RCC 7860 (cell line): ENCODE results near the gene GEMIN7.

Experiments used
- DNase-seq: peaks from one replicate; pipeline ENCODE4 v3.0.0-alpha.2; 2015; ENCODE audit warnings: low spot score
- FAIRE-seq: peaks from 2 replicates; lab custom pipeline; 2012; peaks lifted over from hg19 to GRCh38; lab: Jason Lieb, UNC

GEMIN7 gene

DNA sequence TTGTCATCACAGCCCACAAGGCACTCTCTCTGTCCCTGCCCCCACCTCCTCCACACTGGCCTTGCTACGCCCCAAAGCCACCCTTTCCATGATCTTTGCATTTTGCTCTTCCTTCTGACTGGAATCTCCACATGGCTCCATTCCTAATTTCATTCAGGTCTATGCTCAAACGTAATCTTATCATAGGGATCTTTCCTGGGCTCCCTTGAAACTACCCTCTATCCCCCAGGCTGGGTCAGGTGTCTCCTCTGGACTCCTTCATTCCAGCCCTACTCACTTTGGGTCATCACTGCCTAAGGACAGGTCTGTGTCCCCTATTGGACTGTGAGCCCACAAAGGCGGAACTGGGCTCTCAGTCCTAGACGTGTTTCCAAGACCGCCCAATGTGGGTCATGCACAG, 3.1 kb downstream of the GEMIN7 start:
- no peak for DNase-seq
- no peak for FAIRE-seq

DNA sequence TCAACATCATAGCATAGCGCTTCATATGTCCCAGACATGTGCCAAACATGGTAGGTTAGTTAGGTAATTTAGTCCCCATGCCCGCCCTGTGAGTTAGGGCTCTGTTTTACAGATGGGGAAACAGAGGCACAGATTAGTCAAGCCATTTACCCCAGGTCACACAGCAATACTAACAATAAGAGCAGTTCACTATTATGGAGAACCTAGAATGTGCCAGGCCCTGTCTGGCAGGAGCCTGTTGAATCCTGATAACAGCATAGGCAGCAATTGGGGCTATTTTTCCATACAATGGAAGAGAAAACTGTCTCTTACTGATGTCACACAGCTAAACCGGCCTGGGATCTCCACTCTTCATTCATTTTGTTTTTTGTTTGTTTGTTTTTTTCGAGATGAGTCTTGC, 7.4 kb downstream of the GEMIN7 start:
- no peak for DNase-seq
- no peak for FAIRE-seq

DNA sequence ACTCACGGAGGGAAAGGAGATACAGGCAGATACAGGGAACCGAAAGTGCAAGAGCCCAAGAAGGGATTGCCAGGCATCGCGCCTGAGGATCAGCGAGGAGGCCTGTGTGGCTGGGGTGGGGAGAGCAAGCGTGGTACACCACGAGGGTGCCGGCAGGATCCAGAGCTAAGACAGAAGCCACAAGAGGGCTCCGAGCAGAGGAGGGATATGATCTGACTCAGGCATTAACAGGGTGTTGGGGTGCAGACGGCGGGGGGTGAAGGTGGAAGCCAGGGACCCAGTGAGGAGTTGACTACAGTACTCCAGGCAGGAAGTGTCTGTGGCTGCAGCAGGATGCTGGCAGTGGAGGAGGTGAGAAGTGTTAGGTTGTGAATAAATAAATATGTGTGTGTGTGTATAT, 8.5 kb downstream of the GEMIN7 start:
- FAIRE-seq, result no peak

DNA sequence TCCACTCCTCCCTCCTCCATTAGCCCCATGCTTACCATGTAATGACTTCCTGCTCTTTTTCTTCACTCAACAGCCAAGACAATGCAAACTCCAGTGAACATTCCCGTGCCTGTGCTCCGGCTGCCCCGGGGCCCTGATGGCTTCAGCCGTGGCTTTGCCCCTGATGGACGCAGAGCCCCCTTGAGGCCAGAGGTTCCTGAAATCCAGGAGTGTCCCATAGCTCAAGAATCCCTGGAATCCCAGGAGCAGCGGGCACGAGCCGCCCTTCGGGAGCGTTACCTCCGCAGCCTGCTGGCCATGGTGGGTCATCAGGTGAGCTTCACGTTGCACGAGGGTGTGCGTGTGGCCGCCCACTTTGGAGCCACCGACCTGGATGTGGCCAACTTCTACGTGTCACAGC, 11.0 kb downstream of the GEMIN7 start:
- no peak for DNase-seq
- FAIRE-seq, result no peak

More for the DNA sequence above, 8.5 kb downstream of the GEMIN7 start:
- DNase-seq, result no peak

DNA sequence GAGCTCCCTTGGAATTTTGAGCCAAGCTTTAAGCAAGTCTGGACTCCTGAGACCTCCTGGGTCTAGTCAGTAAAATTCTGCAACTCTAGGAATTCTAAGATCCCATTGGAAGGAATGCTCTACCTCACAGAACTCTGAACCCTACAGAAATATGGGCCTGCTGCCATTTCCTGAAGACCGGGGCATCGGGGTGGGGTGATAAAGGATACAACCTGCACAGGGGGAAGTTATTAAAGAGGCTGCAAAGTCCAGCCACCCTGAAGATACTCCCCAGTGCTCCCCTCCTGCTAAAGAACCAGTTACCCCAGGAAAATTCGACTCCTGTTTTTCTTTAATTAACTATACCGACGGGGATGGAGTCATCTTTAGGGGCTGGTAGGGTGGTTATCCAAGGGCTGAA, 11.5 kb downstream of the GEMIN7 start:
- FAIRE-seq, result no peak

DNA sequence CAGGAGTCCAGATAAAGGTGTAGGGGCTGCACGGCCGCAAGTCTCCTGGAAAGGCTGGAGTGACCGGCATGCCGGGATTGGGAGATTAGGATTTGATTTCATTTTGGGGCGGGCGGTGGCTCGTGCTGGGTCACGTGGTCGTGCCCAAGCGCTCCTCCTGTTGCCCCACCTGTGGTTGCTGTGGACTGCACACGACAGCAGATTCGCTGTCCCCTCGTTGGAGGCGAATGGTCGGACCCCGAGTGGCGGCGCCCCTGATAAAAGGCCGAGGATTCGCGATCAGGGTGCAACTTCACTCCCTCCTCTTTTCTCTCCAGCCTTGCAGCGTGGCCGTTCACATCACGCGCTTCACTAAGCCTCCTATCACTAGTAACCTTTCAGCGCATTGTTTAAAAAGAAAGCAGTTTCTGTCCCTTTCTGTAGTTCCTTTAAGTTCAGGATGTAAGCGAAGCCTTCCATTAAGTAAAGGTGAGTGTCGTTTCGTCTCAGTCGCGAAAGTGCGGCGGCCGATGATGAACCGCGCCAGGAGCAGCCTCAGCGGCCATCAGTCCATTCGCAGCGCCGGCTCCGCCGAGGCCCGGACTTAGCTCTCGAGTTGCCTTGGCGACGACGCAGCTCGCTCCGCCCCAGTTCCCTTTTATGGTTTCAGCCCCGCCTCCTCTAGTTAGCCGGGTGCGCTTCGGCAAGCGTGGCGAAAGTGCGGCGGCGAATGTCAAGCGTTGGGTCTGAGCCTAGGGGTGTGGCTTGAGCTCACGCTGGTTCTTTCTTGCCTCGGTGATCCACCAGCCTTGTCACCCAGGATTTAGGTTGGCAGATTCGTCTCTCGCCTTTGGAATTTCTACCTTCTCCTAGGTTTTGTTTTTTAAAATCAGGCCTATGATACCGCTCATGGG, 12.2 kb downstream of the GEMIN7 start:
- FAIRE-seq (peak; percentile 61), DNase-seq (peak; percentile 84)

More for the DNA sequence above, 11.5 kb downstream of the GEMIN7 start:
- DNase-seq, result no peak

DNA sequence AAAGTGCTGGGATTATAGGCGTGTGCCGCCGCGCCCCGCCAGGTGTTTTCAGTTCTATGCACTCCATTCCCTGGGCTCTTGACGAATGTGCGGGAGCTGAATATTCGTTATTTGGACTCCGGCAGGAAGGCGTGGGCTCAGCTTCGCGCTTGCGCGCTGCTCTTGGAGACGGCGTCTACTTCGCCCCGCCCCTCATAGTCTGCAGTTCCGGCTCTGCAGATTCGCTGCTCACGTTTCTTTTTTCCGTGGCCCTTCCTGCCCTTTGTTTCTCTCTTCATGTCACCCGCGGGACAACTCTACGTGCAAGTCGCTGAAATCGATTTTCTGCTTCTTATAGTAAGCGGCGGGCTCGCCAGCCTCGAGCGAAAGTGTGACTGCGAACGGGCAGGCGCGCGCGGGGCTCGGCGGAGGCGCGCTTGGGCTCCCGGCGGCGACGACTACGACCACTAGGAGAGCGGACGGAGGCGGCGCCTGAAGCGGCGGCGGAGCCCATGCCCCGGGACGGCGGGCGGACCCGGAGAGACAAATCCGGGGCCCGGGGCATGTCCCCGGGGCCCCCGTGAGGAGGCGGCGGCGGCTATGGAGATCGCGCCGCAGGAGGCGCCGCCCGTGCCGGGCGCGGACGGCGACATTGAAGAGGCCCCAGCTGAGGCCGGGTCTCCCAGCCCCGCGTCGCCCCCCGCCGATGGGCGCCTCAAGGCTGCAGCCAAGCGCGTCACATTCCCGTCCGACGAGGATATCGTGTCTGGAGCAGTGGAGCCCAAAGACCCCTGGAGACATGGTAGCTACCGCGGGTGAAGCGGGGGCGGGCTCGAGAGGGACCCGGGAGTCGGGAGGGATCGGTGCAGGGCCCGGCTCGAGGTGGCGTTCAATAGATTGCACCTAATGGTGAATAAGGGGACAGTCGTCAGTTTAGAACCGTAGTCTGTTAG, 14.0 kb downstream of the GEMIN7 start, which contains the start of gene PPP1R37:
PPP1R37 (plus strand) TSS at position 433 of the 932 bp plus-strand sequence; CDS start at position 580, 147 bp downstream.
- FAIRE-seq, result peak; percentile 65
- peak; percentile 90 for DNase-seq

DNA sequence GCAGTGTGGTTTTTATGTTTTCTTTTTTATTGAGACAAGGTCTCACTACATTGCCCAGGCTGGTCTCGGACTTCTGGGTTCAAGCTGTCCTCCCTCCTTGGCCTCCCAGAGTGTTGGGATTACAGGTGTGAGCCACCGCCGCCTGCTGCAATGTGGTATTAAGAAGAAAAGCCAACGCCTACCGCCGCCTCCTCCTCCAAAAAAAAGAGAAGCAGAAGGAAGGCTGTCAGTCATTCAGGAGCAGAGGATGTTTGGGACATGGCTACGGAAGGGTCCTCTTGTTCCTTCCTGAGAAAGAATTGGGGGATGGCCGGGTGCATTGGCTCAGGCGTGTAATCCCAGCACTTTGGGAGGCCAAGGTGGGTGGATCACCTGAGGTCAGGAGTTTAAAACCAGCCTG, 15.1 kb downstream of the GEMIN7 start:
- DNase-seq (no peak), FAIRE-seq (no peak)

DNA sequence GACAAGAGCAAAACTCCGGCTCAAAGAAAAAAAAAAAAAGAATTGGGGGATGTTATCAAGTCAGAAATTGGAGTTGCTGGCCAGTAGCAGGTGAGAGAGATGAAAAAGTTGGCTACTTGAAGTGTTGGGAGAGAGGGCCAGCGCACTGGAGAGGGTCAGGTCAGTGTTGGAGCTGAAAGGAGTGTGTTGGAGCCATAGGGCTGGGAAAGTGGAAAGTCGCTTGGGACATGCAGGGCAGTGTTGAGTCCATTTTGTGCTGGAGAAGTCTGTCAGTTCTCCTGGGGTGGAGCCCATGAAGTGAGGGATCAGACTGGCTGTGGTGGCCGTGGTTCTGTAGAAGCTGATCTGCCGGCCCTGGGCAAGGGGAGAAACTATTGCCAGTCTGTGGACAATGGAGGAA, 15.6 kb downstream of the GEMIN7 start:
- no peak for DNase-seq
- FAIRE-seq, result no peak

DNA sequence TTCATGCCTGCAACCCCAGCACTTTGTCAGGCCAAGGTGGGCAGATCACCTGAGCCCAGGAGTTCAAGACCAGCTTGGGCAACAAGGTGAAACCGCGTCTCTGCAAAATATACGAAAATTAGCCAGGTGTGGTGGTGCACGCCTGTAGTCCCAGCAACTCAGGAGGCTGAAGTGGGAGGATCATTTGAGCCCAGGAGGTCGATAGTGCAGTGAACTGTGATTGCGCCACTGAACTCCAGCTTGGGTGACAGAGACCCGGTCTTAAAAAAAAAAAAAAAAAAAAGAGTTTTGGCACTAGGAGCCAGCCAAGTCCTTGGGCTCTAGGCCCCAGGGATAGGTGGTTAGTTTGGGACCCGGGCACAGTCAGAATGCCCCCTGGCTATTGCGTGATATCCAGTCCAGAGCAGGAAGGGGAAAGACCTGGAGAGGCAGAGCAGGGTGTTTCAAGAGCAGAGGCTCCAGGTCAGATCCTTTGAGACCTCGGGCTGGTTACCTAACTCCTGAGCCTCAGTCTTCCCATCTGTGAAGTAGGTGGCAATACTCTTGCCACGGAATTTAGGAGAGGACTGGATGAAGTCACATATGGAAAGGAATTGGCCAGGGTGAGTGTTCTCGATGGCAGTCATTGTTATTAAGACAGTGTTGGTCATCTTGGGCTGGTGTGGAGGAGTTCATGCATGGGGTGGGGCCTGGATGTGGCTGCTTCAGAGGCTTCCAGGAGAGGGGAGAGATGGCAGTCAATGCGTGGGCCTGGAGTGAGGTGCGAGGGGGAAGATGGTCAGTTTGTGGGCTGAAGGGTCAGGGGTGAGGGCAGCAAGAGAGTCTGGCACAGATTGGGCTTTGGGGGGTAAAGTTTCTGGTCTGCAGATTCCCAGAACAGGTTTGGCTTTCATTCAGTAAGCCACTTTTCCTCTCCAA, 16.7 kb downstream of the GEMIN7 start:
- FAIRE-seq (no peak), DNase-seq (no peak)

DNA sequence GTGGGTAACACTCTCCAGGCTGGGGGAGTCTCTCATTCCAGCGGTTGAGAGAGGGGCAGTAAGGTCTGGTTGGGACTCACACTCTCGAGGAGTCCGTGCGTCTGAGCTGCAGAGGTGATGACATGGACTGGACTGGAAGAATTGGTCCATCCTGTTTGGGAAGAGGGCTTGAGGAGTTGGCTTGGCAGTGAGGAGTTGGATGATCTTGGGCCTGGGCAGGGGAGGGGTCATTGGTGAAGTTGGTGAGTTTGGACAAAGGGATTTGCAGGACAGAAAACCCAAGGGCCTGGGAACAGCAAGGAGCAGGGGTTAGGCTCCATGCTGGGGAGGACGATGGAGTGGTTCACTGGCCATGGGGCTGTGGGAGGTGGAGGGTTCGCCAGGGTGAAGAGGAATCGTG, 17.6 kb downstream of the GEMIN7 start:
- DNase-seq (no peak), FAIRE-seq (no peak)

DNA sequence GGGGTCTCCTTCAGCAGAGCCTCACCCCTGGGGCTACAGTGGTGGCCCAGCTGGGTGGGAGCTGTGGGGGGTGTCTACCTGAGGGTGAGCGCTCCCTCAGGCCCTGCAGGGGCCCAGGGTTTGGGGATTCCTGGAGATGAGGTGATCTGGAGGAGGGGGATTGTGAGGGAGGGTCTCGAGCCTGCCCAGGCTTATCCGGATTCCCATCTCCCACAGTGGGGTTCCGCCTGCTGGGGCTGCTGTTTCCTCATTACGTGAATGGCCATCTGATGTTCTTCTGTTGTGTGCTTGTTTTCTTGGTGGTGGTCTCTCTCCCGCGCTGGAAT, 18.4 kb downstream of the GEMIN7 start:
- DNase-seq (no peak), FAIRE-seq (no peak)

DNA sequence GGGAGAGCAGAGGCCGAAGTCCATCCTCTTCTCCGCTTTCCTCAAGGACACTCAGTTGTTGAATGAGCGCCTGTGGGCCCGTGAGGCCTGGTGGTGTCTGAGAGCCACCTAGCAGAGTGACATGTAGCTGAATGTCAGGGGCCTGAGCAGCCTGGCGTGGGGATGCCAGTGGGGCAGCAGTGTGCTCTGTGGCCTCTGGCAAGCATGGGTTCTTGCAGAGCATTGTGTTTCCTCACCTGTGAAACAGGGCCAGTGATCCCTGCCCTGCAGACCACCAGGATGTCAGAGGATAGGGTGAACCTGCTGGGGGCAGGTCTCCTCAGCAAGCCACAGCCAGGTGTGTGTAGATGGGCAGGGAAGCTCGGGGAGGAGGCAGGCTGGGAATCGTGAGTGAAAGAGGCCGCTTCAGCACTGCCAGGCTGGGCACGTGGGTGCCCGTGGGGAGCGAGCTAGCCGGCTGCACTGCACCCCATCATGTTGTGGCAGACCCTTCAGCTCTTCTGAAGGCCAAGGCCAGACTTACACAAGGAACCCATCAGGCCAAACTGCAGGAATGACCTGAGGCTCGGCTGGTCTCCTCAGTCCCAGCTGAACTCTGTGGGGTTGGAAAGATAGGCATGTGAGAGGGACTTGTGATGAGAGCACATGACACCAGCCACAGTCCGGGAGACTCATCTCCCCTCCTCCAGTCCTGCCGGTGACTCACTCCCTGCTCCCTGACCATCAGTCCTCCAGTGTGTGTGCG, 18.9 kb downstream of the GEMIN7 start:
- peak; percentile 84 for DNase-seq
- FAIRE-seq, result peak; percentile 87

DNA sequence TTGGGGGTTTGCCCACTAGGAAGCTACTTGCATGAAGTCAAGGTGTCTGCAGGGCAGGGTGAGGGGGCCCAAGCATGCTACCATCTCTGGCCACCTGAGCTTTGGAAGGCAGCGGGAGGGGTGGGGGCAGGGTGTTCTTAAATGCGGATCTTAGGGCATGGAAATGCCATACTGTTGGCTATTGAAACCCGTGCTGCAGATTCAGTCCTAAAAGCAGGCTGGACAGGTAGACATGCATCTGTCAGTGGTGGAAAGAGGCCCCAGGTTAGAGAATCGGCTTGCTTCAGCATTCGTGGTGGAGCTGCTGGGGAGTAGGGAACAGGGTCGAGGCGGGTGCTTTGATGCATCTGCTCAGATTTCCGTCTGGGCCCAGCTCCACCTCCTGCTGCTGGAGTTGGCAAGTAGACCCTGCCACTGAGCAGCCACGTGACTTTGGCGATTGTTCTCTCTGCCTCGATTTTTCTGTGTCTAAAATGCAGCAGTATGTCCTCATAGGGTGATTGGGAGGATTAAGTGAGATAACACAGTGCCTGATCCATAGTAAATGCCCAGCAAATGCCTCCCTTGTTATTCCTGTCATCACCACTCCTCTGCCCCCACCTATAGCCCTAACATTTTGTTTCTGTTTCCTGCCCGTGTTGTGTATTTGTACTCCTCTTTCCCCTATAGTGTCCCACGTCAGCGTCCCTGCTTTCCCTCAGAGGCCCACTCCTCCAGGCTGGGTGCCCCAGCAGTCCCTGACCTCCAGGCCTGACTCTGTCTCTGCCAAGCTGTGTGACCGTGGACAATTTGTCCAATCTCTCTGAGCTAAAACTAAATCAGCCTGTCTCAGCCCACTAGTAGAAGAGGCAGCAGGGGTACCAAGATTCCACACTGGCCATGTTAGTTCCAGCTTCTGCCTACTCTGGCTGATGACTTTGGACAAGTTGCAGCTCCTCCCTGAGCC, 19.7 kb downstream of the GEMIN7 start:
- DNase-seq, result no peak
- FAIRE-seq, result no peak

DNA sequence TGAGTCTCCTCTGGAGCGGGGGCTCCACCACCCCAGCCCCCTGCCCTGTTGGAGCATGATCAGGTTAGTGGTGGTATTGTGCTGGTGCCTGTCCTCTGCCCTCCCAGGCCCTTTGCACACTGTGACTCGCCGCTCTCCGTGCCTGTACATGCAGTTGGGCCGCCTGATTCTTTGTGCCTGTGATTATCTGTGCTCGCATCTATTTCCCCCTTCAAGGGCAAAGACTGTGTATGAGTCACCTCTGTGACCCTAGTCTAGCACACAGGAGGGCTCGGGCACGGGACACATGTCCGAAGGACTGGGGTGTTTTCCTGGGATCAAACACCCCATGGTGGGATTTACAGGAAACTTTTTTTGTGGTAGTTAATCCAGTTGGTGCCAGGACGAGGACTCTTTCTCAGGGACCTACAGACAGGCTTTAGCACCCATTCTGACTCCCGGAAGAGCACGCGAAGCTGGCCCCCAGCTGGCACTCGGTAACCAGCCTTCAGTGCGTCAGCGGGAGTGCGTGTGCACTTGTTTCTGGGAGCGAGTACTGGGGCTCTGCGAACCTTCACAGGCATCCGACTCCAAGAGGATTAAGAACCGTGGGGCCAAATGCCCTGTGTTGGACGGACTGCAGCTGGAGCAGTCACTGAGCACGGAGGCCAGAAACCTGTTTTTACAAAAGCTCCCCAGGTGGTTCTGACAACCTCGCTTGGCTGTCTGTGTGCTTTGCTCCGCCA, 20.6 kb downstream of the GEMIN7 start:
- no peak for FAIRE-seq

DNA sequence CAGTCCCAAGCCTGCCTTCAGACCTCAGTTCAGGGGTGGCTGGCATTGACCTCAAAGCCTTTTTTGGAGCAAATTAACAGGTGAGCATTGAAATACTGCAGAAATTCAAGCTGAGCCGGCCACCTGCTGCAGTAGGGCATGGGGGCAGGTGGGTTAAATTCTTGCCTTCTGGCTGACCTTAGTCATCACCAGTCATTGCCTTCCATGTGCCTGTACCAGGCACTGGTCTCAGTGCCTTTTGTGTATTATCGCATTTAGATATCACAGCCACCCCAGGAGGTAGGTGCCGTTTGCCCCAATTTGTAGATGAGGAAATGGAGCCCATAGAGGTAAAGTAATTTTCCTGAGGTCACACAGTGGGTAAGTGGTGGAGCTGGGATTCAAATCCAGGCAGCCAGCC, 21.1 kb downstream of the GEMIN7 start:
- DNase-seq (no peak), FAIRE-seq (no peak)

More for the DNA sequence above, 20.6 kb downstream of the GEMIN7 start:
- peak; percentile 20 for DNase-seq

DNA sequence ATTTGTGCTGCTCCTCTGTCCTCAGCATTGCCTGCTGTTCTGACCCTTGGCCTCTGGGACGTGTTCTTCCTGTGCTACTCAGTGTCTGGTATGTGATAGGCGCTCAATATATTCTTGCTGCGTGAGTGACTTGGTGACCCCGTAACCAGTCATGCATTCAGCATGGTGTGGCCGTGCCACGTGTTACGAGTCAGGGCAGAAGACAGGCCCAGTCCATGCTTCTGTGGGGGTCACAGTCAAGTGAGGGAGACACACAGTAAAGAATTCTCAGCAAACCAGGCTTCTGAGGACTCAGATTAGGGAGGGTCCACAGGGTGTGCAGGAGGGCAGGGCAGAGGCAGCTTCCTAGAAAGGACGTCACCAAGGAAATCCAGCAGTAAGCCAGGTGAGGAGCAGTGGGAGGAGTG, 21.8 kb downstream of the GEMIN7 start:
- peak; percentile 82 for FAIRE-seq
- DNase-seq, result peak; percentile 83

DNA sequence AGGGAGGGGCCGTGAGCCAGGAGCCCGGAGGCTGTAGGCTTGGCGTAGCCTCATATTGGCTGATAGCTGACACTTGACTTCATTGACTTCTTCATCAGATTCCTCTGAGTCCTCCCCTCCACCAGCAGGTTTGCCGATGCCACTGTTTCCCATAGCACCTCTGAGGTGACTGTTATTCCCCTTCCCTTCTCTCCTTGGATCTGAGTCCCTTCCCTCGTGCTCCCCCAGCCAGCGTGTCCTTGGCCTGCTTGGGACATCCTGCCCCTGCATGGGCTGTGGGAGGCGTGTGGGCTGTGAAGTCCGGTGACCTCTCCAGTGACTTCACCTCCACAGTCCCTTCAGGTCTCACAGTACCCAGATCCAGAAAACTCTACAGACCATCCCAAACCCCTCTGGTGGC, 22.7 kb downstream of the GEMIN7 start:
- DNase-seq, result no peak
- FAIRE-seq, result no peak
